Stimulated activated CD8-positive, alpha-beta memory T cell treated with anti-CD3 and anti-CD28 coated beads, Interleukin-12 subunit alpha, Interleukin-12 subunit beta, amount 100 ng/mL, for 4 hours (primary cell): ENCODE data around the gene ZNF189.

Source experiments
- DNase-seq: peaks from one replicate; pipeline ENCODE4 v3.0.0-alpha.2; 2020; ENCODE audit warnings: low read depth

Gene ZNF189

GRCh38 chr9:101453776-101454570 is 55.3 kb downstream of the ZNF189 start:
- no peak for DNase-seq

- no peak for DNase-seq
These were observed 57.1 kb downstream of the ZNF189 start for GRCh38 chr9:101455656-101456240.

DNA sequence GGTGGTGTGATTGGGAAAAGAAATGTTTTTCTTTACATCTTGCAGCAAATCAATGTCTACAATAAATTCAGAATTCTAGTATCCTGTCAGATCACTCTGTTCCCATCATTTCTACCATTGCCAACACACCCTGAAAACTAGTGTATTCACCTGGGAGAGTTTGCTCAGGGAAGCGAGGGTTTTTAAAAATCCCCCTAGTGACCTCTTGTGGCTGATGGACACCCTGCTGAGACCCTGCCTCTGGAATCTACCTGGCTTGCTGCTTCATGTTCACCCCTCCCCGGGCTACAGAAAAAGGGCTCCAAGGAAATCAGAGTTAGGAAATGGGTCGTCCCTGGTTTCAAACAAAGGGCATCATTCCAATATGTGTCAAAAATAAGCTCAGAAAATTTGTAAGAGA is 58.4 kb downstream of the ZNF189 start:
- no peak for DNase-seq

DNA sequence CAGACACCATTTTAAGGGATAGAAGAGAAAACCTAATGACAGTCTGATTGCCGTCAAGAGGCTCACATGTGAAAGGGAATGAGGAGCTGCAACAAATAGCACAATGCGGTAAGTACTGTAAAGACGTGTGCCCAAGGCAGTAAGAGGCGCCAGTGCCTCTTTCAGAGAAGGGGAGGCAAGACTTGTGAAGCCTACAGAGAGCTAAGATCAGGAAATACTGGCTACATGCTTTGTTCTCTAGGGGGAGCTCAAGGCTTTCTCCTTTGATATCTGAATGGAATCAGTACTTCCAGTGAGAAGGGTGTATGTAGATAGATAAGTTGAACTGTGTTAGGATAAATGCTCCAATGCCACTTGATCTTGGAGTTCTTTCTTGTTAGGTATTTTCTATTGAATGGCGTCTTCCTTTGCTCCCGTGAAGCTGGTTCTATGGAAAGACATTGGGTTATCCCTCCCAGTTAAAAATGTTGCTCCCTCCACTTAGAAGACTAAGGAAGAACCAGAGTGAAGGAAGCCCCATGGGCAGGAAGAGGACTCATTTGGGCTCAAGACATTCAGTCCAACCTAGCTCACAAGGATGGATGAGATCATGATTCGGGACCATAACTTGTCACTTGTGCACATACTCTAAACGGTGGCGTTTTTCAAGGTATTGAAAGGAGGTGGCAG is 60.4 kb downstream of the ZNF189 start:
- no peak for DNase-seq
